CD4-positive, alpha-beta T cell treated with Interleukin-15 for 1 hour (primary cell): ENCODE results near the gene NUBPL.
"Not testable (repeated sequence)": the region's sequence is repeated elsewhere in the genome, so short reads cannot be mapped to it uniquely, and the experiment has no call there.

Experiments used
- DNase-seq: peaks from one replicate; pipeline ENCODE4 v3.0.0-alpha.2; 2020

The NUBPL gene

DNA sequence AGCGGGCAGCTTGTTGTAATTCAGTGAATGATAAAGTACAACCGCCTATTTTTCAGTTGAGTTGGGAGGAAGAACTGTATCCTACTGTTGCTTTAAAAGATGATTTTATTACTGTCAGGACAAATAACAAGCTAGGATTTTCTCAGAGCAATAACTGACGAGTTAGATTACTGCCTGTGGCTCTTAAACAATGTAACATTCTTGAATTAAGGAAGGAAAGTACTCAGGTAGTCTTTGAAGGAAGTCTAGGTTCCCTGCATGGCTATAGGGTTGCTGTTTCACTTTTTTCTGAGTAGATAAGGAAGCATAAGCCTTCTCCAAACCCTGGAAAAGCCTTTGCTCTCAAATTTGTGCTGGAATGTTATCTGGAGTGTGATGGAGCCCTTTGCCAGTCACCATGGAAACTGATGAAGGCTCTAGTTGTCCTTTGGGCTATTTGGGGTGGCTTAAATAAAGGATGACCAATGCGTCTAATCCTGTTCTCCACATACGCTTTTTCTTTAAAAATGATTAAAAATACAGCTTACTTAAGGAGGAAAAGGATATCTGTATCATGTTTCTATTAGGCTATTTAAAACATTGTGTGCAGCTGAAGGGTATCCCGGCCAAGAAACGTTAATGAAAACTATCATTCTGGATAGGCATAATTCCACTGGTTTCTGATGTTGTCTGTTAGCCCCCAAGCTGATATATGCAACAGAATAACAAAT lies 17.7 kb downstream of the NUBPL start:
- no peak for DNase-seq

DNA sequence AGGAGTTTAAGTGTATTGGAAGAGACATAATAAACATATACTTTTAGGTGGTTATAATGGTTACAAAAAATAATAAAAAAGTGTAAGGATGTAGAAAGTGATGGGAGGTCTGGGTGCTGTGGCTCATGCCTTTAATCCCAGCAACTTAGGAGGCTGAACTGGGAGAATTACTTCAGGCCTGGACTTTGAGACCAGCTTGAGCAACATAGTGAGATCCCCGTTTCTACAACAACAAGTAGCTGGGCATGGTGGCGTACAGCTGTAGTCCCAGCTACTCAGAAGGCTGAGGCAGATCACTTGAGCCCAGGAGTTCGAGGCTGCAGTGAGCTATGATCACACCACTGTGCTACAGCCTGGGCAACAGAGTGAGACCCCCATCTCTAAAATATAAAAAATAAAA lies 19.0 kb downstream of the NUBPL start:
- no peak for DNase-seq

DNA sequence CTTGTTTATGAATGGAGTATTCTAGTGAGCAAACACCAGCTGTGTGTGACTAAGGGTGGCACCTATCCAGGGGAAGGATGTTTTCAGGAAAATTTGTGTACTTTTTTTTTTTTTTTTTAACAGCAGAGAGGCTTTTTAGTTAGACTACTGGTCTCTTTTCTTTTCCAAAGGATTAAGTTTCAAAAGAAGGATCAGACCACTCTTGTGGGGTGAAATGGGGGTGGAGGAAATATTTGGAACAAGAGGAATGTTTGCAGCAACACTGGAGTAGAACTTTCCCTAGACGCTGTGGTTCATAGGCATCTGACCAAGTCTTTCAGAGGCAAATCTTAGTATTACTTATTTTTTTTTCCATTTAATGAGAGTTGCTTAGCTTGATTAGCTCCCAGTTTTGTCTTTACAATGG lies 21.1 kb downstream of the NUBPL start:
- DNase-seq: no peak

DNA sequence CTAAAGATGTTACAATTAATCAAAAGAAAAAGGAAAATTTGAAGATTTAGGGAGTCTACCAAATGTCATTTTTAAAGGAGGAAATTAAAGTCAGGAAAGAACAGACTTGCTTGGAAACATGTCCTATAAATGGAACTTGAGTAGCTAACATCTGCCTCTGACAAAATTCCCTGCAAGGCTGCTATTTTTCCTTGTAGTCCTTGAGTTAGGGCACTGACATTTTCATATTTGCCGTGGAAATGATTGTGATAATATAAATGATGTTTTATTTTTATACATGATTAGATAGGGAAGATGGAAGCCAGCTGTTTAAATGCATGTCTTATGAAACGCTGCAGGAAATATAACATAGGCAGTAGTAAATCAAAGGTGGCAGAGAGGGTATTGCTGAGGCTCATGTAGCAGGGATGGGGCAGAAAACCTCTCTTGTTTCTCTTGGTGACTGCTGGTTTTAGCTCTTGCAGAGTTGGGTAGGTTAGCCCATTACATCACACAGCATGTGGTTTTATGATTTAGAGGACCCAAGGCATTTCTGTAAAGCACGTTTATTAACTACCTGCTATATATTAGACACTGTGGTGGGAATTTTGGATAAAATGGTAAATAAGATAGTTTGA lies 21.7 kb downstream of the NUBPL start:
- DNase-seq: no peak

DNA sequence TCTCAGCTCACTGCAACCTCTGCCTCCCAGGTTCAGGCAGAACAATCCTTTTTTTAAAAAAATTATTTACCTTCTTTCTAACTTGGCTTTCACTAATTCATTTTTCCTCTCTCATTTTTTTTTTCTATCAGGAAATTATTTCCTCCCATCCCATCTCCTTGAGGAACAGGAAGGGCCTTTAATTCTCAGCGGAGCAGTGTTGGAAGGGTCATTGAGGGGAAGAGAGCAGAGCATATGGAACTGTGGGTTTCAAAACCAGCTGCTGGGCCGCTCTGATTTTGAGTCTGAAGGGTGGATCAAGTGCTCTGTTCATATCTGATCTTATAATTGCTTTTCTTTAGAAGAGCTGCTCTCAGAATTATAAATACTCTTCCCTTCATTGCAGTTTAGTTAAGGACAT lies 29.0 kb downstream of the NUBPL start:
- no peak for DNase-seq

DNA sequence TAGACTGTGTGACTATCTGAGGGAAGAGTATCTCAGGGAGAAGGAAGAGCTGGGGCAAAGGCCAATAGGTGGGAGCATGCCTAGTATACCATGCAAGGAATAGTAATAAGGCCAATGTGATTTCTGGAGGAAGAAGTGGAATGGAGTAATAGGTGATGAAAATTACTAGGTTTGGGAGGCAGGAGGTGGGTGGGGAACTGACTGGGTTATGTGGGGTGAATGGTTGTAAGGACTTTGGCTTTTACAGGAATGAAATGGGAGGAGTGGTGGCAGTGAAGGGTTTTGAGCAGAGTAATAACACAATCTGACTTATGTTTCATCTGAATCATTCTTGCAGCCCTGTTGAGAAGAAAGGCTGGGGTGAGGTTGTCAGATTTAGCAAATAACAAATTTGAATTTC lies 30.9 kb downstream of the NUBPL start:
- DNase-seq: no peak

DNA sequence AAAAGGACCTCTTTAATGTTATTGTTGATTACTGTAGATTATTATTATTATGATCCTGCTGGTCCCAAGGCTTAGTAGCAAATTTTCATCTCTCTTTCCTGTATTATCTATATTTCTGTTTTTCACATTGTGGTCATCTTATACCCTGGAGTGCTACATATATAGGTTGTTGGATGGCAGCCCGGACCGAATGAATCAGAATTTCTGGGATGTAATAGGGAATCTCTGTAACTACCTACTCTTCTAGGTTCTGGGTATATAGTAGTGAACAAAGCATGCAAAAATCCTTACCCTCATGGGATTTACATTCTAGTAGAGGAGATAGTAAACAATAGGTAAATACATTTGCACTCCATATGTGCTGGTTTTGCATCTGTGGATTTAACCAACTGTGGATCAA lies 31.4 kb downstream of the NUBPL start:
- DNase-seq: no peak

DNA sequence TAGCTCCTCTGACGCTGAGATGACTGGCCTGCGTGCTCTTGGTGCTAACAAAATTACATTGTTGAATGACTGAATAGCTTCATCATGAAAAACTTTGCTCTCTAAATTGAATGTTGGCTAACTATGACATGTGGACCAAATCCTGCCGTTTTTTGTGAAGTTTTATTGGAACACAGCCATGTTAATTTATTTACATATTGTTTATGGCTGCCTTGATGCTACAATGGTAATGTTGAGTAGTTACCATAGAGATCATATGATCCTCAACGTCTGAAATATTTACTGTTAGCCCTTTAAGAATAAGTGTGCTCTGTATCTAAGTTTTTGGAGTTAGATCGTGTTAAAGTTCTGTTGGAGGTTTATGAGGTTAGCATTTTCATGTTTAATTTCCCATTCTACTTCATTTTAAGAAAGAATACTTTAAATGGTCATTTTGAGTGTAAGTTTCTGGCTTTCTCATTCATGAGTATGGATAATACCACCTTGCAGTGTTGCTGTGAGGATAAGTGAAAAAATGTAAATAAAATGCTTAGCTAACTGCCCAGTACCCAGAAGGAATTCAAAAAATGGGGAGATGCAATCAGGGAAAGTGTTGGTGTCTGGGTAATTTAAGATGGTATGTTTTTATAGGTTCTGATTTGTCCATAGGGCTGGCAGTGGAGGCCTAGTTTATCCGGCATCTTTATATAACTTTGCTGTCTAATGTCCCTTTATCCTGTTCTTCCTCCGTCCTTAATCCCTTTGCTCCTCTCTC lies 35.3 kb downstream of the NUBPL start:
- DNase-seq: no peak

DNA sequence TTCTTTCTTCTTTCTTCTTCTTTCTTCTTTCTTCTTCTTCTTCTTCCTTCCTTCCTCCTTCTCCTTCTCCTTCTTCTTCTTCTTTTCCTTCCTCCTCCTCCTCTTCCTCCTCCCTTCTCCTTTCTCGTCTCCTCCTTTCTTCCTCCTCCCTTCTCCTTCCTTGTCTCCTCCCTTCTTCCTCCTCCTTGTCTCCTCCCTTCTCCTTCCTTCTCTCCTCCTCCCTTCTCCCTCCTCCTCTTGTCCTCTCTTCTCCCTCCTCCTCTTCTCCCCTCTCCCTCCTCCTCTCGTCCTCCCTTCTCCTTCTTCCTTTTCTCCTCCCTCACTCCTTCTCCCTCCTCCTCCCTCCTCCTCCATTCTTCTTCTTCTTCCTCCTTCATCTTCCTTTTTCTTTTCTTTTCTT lies 44.5 kb downstream of the NUBPL start:
- DNase-seq: no peak

DNA sequence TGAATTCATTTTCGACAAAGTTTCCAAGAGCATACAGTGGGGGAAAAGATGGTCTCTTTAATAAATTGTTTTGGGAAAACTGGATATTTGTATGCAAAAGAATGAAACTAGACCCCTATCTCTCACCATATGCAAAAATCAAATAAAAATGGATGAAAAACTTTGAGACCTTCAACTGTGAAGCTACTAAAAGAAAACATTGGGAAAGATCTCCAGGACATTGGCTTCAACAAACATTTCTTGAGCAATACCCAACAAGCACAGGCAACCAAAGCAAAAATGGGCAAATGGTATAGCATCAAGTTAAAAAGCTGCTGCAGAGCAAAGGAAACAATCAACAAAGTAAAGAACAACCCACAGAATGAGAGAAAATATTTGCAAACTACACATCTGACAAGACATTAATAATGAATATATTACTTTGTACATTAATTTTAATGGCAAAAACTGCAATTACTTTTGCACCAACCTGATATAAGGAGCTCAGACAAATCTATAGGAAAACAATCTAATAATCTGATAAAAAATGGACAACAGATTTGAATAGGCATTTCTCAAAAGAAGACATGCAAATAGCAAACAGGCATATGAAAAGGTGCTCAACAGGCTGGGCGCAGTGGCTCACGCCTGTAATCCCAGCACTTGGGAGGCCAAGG lies 50.7 kb downstream of the NUBPL start:
- DNase-seq: no peak

DNA sequence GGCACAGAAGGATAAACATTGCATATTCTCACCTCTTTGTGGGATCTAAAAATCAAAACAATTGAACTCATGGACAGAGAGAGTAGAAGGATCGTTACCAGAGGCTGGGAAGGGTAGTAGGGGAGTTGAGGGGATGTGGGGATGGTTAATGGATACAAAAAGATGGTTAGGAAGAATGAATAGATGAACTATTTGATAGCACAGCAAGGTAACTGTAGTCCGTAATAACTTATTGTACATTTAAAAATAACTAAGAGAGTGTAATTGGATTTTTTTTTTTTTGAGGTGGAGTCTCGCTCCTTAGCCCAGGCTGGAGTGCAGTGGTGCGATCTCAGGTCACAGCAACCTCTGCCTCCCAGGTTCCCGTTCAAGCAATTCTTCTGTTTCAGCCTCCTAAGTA lies 52.0 kb downstream of the NUBPL start:
- no peak for DNase-seq

DNA sequence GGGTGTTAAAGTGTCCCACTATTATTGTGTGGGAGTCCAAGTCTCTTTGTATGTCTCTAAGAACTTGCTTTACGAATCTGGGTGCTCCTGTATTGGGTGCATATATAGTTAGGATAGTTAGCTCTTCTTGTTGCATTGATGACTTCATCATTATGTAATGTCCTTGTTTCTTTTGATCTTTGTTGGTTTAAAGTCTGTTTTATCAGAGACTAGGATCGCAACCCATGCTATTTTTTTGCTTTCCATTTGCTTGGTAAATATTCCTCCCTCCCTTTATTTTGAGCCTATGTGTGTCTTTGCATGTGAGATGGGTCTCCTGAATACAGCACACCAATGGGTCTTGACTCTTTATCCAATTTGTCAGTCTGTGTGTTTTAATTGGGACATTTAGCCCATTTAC lies 57.7 kb downstream of the NUBPL start:
- DNase-seq: not testable (repeated sequence)

DNA sequence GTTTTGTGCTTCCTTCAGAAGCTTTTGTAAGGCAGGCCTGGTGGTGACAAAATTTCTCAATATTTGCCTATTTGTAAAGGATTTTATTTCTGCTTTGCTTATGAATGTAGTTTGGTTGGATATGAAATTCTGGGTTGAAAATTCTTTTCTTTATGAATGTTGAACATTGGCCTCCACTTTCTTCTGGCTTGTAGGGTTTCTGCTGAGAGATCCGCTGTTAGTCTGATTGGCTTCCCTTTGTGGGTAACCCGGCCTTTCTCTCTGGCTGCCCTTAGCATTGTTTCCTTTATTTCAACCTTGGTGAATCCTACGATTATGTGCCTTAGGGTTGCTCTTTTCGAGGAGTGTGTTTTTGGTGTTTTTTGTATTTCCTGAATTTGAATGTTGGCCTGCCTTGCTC lies 58.2 kb downstream of the NUBPL start:
- no peak for DNase-seq

DNA sequence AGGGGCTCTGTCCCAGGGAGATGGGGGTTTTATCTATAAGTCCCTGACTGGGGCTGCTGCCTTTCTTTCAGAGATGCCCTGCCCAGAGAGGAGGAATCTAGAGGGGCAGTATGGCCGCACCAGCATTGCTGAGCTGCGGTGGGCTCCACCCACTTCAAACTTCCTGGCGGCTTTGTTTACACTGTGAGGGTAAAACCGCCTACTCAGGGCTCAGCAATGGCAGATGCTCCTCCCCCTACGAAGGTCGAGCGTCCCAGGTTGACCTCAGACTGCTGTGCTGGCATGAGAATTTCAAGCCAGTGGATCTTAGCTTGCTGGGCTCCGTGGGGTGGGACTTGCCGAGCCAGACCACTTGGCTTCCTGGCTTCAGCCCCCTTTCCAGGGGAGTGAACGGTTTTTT lies 59.7 kb downstream of the NUBPL start:
- not testable (repeated sequence) for DNase-seq

DNA sequence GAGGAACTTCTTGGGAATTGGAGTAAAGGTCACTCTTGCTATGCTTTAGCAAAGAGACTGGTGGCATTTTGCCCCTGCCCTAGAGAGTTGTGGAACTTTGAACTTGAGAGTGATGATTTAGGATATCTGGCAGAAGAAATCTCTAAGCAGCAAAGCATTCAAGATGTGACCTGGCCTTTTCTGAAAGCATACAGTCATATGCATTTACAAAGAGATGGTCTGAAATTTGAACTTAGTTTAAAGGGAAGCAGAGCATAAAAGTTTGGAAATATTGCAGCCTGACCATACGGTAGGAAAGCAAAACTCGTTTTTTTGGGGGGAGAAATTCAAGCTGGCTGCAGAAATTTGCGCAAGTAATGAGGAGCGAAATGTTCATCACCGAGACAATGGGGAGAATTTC lies 60.9 kb downstream of the NUBPL start:
- no peak for DNase-seq

DNA sequence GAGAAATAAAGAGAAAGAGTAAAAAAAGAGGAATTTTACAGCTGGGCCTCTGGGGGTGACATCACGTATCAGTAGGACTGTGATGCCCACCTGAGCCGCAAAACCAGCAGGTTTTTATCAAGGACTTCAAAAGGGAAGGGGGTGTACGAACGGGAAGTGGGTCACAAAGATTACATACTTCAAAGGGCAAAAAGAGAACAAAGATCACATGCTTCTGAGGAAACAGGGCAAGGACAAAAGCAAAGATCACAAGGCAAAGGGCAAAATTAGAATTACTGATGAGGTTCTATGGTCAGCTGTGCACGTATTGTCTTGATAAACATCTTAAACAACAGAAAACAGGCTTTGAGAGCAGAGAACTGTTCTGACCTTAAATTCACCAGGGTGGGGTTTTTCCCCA lies 91.7 kb downstream of the NUBPL start:
- not testable (repeated sequence) for DNase-seq

DNA sequence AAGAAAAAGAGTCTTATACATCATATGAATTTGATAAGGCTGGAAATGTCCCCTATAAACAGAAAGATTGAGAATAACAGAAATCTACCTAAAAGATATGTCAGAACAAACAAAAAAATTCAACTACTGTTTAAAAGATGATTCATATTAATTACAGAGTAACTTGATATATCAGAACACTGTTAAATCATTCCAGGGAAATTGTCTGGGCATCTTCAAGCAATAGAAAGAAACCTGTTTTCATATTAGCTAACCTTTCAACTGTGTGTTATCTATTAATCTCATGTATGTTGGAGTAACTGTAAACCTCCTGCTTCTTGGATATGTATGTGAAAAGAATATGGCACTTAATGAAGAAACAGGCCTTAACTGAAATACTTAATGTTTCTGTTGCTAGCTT lies 96.7 kb downstream of the NUBPL start:
- DNase-seq: no peak

DNA sequence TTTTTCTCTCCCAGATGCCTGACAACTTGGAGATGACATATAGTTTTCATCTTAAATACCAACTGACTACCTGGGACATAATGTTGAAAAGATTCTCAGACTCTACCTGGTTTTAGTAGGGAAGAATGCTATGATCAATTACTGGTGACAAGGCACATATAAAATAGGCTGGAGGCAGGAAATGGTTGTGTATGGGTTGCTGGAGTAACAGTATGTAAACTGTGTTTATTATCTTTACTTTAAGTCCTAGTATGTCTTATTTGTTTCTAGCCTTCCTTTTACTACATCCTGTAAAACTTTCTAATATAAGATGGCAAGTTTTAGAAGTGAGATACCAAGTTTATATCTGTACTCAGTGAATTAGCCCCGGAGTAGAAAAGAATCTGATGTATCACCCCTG lies 98.1 kb downstream of the NUBPL start:
- no peak for DNase-seq

DNA sequence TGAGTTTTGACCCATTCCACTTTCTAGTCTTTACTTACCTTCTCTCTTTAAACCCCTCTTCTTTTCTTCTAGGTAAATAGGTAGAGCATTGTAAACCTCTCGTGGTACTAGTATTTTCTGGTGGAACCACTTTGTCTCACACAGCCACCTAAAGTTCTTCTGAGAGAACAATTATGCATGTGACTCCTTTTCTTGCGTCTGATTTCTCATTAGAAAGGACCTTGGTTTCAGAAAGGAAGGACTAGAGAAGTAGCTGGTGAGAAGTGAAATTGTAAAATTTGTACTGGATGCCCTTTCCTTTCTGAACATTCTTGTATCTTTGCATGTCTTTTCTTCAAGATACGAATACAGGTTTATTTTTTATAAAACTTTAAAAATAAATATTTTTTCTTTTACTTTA lies 99.0 kb downstream of the NUBPL start:
- no peak for DNase-seq

DNA sequence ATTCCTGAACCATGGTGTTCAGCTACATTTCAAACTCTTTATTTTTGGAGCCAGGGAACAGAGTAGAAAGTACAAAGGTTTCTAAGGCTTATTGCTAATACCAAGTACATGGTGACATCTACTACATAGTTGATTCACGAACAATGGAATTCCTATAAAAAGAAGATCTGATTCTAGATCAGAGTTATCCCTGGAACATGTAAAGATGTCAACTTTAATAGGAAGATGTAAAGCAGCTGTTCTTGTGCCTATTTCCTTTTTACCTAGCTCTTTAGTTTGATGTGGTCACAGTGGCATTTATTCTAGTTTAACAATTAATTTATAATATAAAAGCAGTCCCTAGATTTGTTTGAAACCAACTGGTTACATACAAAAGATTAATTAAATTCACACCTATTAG lies 99.5 kb downstream of the NUBPL start:
- no peak for DNase-seq

DNA sequence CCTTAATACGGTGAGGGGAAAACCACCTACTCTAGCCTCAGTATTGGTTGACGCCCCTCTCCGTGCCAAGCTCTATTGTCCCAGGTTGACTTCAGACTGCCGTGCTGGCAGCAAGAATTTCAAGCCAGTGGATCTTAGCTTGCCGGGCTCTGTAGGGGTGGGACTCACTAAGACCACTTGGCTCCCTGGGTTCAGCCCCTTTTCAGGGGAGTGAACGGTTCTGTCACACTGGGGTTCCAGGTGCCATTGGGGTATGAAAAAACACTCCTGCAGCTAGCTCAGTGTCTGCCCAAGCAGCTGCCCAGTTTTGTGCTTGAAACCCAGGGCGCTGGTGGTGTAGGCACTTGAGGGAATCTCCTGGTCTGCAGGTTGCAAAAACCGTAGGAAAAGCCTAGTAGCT lies 107.1 kb downstream of the NUBPL start:
- DNase-seq: no peak

DNA sequence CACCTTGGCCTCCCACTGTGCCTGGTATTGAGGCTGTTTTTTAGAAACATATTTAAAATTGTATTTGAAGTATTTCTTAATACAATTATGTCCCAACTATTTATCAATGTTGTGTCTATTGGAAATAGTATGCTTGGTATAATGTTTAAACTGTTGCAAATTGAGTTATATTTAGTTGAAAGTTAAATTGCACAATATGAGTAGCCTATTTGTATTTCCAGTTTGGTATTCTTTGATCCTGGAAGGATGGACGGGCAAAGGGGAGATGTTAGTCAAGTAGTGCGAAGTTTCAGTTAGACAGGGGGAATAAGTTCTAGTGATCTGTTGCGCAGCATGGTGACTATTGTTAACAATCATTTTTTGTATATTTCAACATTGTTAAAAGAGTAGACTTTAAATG lies 111.5 kb downstream of the NUBPL start:
- no peak for DNase-seq

DNA sequence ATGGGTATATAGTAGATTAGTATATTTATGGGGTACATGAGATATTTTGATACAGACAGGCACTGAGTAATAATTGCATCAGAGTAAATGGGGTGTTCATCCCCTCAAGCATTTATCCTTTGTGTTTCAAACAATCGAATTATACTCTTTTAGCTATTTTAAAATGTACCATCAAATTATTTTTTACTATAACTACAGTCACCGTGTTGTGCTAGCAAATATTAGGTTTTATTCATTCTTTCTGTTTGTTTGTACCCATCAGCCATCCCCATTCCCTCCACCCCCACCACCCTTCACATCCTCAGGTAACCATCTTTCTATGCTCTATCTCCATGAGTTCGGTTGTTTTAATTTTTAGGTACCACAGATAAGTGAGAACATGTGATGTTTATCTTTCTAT lies 115.8 kb downstream of the NUBPL start:
- no peak for DNase-seq

DNA sequence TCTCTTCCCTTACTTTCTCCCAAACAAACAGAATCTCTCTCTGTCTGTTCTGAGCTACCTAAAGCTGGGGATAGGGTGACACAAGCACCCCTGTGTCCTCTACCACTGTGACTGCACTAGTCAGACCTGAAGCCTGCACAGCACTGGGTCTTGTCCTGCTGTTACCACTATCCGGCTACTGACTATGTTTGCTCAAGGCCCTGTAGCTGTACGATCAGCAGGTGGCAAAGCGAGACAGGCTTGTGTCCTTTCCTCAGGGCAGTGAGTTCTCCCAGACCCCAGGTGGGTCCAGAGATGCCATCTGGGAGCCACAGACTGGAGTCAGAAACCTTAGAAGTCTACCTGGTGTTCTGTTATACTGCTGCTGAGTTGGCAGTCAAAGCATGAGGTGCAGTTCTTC lies 116.4 kb downstream of the NUBPL start:
- no peak for DNase-seq
